Gastroesophageal sphincter (tissue), 4 donors: Measurements from ENCODE around the gene SORCS3. TPM values are rescaled to one million over a fixed set of nuclear protein-coding genes. Genes with fewer than 3 reads are reported as not detected.

ENCODE experiments used
- ATAC-seq: fragments of 150-250 bp; one replicate; pipeline ENCODE4 v1.9.1; 2016; ENCODE audit warnings: mild to moderate bottlenecking, moderate library complexity
- H3K27ac ChIP-seq, 4 donors: fragments of 200-600 bp; sonication (generic) in 3 of 4; 1 replicate in 3 of 4; 2 replicates in 1 of 4; pipeline ENCODE4 v1.5.1; 2016 to 2019
- H3K27me3 ChIP-seq: fragments of 200-600 bp; sonication (generic); one replicate; pipeline ENCODE4 v1.5.1; 2019
- H3K36me3 ChIP-seq, 2 donors: fragments of 200-600 bp; sonication (generic); one replicate each; pipeline ENCODE4 v1.5.1; 2019; ENCODE audit warnings: control low read depth in 1 of 2
- H3K4me1 ChIP-seq, 3 donors: fragments of 200-600 bp; sonication (generic); 1 replicate in 2 of 3; 2 replicates in 1 of 3; pipeline ENCODE4 v1.5.1; 2016 to 2019; ENCODE audit warnings: control low read depth in 2 of 3
- H3K4me3 ChIP-seq, 2 donors: fragments of 200-600 bp; sonication (generic); one replicate each; pipeline ENCODE4 v1.5.1; 2019; ENCODE audit warnings: mild to moderate bottlenecking in 1 of 2, moderate library complexity in 1 of 2
- H3K9me3 ChIP-seq, 3 donors: fragments of 200-600 bp; sonication (generic); one replicate each; pipeline ENCODE4 v1.5.1; 2017 to 2019; ENCODE audit warnings: control low read depth in 2 of 3
- CTCF ChIP-seq, 4 experiments: fragments of 200-600 bp in 2 of 4; fragments of 450-650 bp in 2 of 4; sonication (generic) in 1 of 4; IDR thresholded peaks; one replicate each; pipeline ENCODE4 v1.5.1; 2017 to 2019; ENCODE audit warnings: antibody characterized with exemption in 4 of 4, mild to moderate bottlenecking in 2 of 4, moderate library complexity in 2 of 4
- EP300 ChIP-seq: sonication (generic); formaldehyde crosslinking; IDR thresholded peaks from one replicate; pipeline ENCODE4 v1.6.1; 2017; ENCODE audit warnings: antibody characterized with exemption, mild to moderate bottlenecking
- POLR2A ChIP-seq, 2 donors: fragments of 450-650 bp; IDR thresholded peaks; one replicate each; pipeline ENCODE4 v1.6.1; 2017; ENCODE audit warnings: antibody characterized with exemption in 2 of 2, mild to moderate bottlenecking in 2 of 2, moderate library complexity in 1 of 2
- POLR2AphosphoS5 ChIP-seq: sonication (generic); formaldehyde crosslinking; IDR thresholded peaks from one replicate; pipeline ENCODE4 v1.6.1; 2017; ENCODE audit warnings: antibody characterized with exemption
- WGBS, 2 donors: methylation state at CpG; one replicate each; pipeline ENCODE4 v1.1.5; 2018; ENCODE audit warnings: low coverage in 1 of 2; 5-methylcytosine and 5-hydroxymethylcytosine counted together
- total RNA-seq, 4 donors: library from RNA; depleted of rRNA; stranded (reverse); fragments of >200 nt; gene quantifications; one replicate each; pipeline ENCODE4 v1.1.0, GENCODE V29; 2016

SORCS3 gene
- total RNA-seq, 4 donors from 2014 or later, result 0.31 to 1.3 (median 0.69) TPM; not detected in 1

- Histone ChIP-seq H3K4me1 (no peaks in the 10 kb centered on the region), H3K27me3 (no peaks in the 10 kb centered on the region), H3K27ac (no peak overlapping the region), H3K36me3 (no peaks in the 10 kb centered on the region), H3K9me3 (no peaks in the 10 kb centered on the region), H3K4me3 (no peak overlapping the region)
- WGBS, 2 donors, result 83% methylated on average over 1 of the region's 3 CpGs; no CpG with 5 or more reads in 1 of the 2 donors
- no peak for ATAC-seq
- TF ChIP-seq EP300 (no peak), POLR2A (IDR thresholded peaks at IDR 0.05) (no peak), POLR2AphosphoS5 (no peak), CTCF (IDR thresholded peaks at IDR 0.05) (no peak)
These were observed 628.6 kb downstream of the SORCS3 start for GRCh38 chr10:105269689-105270088.

GRCh38 chr10:105274556-105275070 lies 633.5 kb downstream of the SORCS3 start:
- Histone ChIP-seq H3K9me3 (no peaks in the 10 kb centered on the region), H3K4me3 (no peak overlapping the region), H3K27me3 (no peaks in the 10 kb centered on the region), H3K4me1 (no peaks in the 10 kb centered on the region), H3K27ac (no peak overlapping the region), H3K36me3 (no peaks in the 10 kb centered on the region)
- 79 to 80% methylated on average over 3 of the region's 3 CpGs for WGBS, 2 donors
- ATAC-seq, result no peak
- no peak for TF ChIP-seq CTCF (IDR thresholded peaks at IDR 0.05)
- TF ChIP-seq EP300, result no peak
- TF ChIP-seq POLR2AphosphoS5, result no peak
- no peak for TF ChIP-seq POLR2A (IDR thresholded peaks at IDR 0.05)

- TF ChIP-seq EP300, result no peak
- TF ChIP-seq CTCF (IDR thresholded peaks at IDR 0.05), result no peak
- ATAC-seq, result no peak
- WGBS, 2 donors, result 69 to 97% methylated on average over 4 of the region's 7 CpGs
- Histone ChIP-seq H3K4me3 (no peak overlapping the region), H3K27ac (no peak overlapping the region), H3K4me1 (no peaks in the 10 kb centered on the region), H3K27me3 (no peaks in the 10 kb centered on the region), H3K36me3 (no peaks in the 10 kb centered on the region), H3K9me3 (no peaks in the 10 kb centered on the region)
These were observed 637.3 kb downstream of the SORCS3 start for GRCh38 chr10:105278439-105278838.

GRCh38 chr10:105279101-105279500 lies 638.0 kb downstream of the SORCS3 start:
- no peaks in the 10 kb centered on the region for H3K36me3 ChIP-seq
- no peak for ATAC-seq
- no peak overlapping the region for H3K4me3 ChIP-seq
- no peak for TF ChIP-seq POLR2AphosphoS5
- TF ChIP-seq CTCF (IDR thresholded peaks at IDR 0.05), result no peak
- no peak for TF ChIP-seq POLR2A (IDR thresholded peaks at IDR 0.05)
- no peak for TF ChIP-seq EP300
- H3K27ac ChIP-seq, result no peak overlapping the region
- H3K27me3 ChIP-seq, result no peaks in the 10 kb centered on the region
- H3K4me1 ChIP-seq, result no peaks in the 10 kb centered on the region
- no peaks in the 10 kb centered on the region for H3K9me3 ChIP-seq

- H3K27ac ChIP-seq, result no peak overlapping the region
- H3K4me3 ChIP-seq, result no peak overlapping the region
- ATAC-seq, result no peak
- no peaks in the 10 kb centered on the region for H3K9me3 ChIP-seq
- no peak for TF ChIP-seq CTCF (IDR thresholded peaks at IDR 0.05)
- TF ChIP-seq EP300, result no peak
- TF ChIP-seq POLR2AphosphoS5, result no peak
- TF ChIP-seq POLR2A (IDR thresholded peaks at IDR 0.05), result no peak
- no peaks in the 10 kb centered on the region for H3K36me3 ChIP-seq
- WGBS, 2 donors, result 60% methylated on average over 1 of the region's 1 CpG; no CpG with 5 or more reads in 1 of the 2 donors
- H3K27me3 ChIP-seq, result no peaks in the 10 kb centered on the region
- H3K4me1 ChIP-seq, result no peaks in the 10 kb centered on the region
These were observed 639.8 kb downstream of the SORCS3 start for GRCh38 chr10:105280895-105281294.
